GM12878 (cell line): ENCODE data around the gene MKRN2. TPM values are rescaled to one million over a fixed set of nuclear protein-coding genes. Genes with fewer than 3 reads are reported as not detected.

ENCODE experiments used
- ATAC-seq: fragments of 200-7000 bp; cut with Tn5 transposase; 3 replicates; pipeline ENCODE4 v1.9.1; 2020; ENCODE audit warnings: mild to moderate bottlenecking, moderate library complexity
- BruUV-seq: library from RNA; stranded (reverse); fragments of 400-500 nt; replicated peaks from 2 replicates; lab custom pipeline; 2021; lab: Mats Ljungman, UMichigan
- CTCF ChIA-PET: fragments of 300-600 bp; sonication (Branson Sonifier 250); formaldehyde crosslinking; extraction: SDS; loops from one replicate; lab custom pipeline; 2021; ENCODE audit warnings: inconsistent platforms; lab: Yijun Ruan, JAX
- POLR2A ChIA-PET: fragments of 350-600 bp; formaldehyde crosslinking; extraction: SDS; loops from one replicate; lab custom pipeline; 2021; ENCODE audit warnings: inconsistent platforms; lab: Charles Lee
- RAD21 ChIA-PET: fragments of 300-600 bp; sonication (Branson Sonifier 250); formaldehyde crosslinking; loops from one replicate; lab custom pipeline; 2023; ENCODE audit warnings: antibody characterized with exemption; ENCODE audit not compliant: unreplicated experiment; lab: Charles Lee
- SMC1A ChIA-PET: fragments of 300-600 bp; sonication (Branson Sonifier 250); formaldehyde crosslinking; loops from one replicate; lab custom pipeline; 2023; ENCODE audit not compliant: unreplicated experiment, uncharacterized antibody; lab: Charles Lee
- DNase-seq: peaks from one replicate; pipeline ENCODE4 v3.0.0-alpha.2; 2011; ENCODE audit warnings: low read depth, low spot score
- FAIRE-seq: peaks from 3 replicates; lab custom pipeline; 2011; peaks lifted over from hg19 to GRCh38; lab: Jason Lieb, UNC
- H2AFZ ChIP-seq: 2 replicates; pipeline ENCODE4 v1.6.0; 2011; ENCODE audit warnings: low read depth, low read length, control low read depth; ENCODE audit not compliant: control insufficient read depth
- H3K27ac ChIP-seq: 2 replicates; pipeline ENCODE4 v1.5.1; 2011; ENCODE audit warnings: control low read depth; ENCODE audit not compliant: control insufficient read depth, insufficient read depth
- H3K27me3 ChIP-seq, 2 experiments: replicated peaks in 1 of 2; 2 replicates each; pipeline versions ENCODE4 v1.6.0 to v1.6.1; 2011; ENCODE audit warnings: low read length in 1 of 2; ENCODE audit not compliant: control insufficient read depth in 2 of 2, insufficient read depth in 2 of 2
- H3K36me3 ChIP-seq, 2 experiments: 2 replicates each; pipeline ENCODE4 v1.5.1; 2011; ENCODE audit warnings: low read length in 1 of 2; ENCODE audit not compliant: control insufficient read depth in 2 of 2, insufficient read depth in 2 of 2
- H3K4me1 ChIP-seq: 2 replicates; pipeline ENCODE4 v1.6.1; 2011; ENCODE audit warnings: mild to moderate bottlenecking, low read length, moderate library complexity, mixed read lengths; ENCODE audit not compliant: control insufficient read depth, insufficient read depth
- H3K4me2 ChIP-seq: 2 replicates; pipeline ENCODE4 v1.6.0; 2011; ENCODE audit warnings: control low read depth; ENCODE audit not compliant: control insufficient read depth, insufficient read depth
- H3K4me3 ChIP-seq: fragments of 200-600 bp; sonication (generic); 2 replicates; pipeline ENCODE4 v1.5.1; 2016
- H3K79me2 ChIP-seq: 2 replicates; pipeline ENCODE4 v1.6.0; 2011; ENCODE audit warnings: low read length; ENCODE audit not compliant: control insufficient read depth, insufficient read depth
- H3K9ac ChIP-seq: 2 replicates; pipeline ENCODE4 v1.8.0; 2011; ENCODE audit warnings: low read length, control low read depth, mixed read lengths; ENCODE audit not compliant: control insufficient read depth, insufficient read depth
- H3K9me3 ChIP-seq: replicated peaks from 3 replicates; pipeline ENCODE4 v1.5.1; 2011; ENCODE audit warnings: mild to moderate bottlenecking, low read length; ENCODE audit not compliant: control insufficient read depth, insufficient read depth
- H4K20me1 ChIP-seq: 2 replicates; pipeline ENCODE4 v1.6.0; 2011; ENCODE audit not compliant: control insufficient read depth, insufficient read depth
- CBFB ChIP-seq: IDR thresholded peaks from 2 replicates; pipeline ENCODE4 v1.6.1; 2016; ENCODE audit warnings: antibody characterized with exemption, low read depth
- CHD4 ChIP-seq: fragments of 200-600 bp; sonication (generic); IDR thresholded peaks from 2 replicates; pipeline ENCODE4 v1.6.1; 2016; ENCODE audit warnings: mild to moderate bottlenecking
- ETV6 ChIP-seq, 2 experiments: fragments of 450-650 bp in 1 of 2; IDR thresholded peaks in 1 of 2; conservative IDR thresholded peaks in 1 of 2; 2 replicates each; pipeline ENCODE4 v1.6.1; 2014; ENCODE audit warnings: antibody characterized with exemption in 1 of 2, borderline replicate concordance in 1 of 2, low read depth in 1 of 2, mild to moderate bottlenecking in 1 of 2, moderate library complexity in 1 of 2
- IKZF2 ChIP-seq, 2 experiments: fragments of 450-650 bp; IDR thresholded peaks; 2 replicates each; pipeline ENCODE4 v1.6.1; 2017; ENCODE audit warnings: mild to moderate bottlenecking in 2 of 2, moderate library complexity in 2 of 2
- NR2C1 ChIP-seq: fragments of 450-650 bp; IDR thresholded peaks from 2 replicates; pipeline ENCODE4 v1.6.1; 2017; ENCODE audit warnings: antibody characterized with exemption, mild to moderate bottlenecking, moderate library complexity
- PBX3 ChIP-seq: IDR thresholded peaks from 2 replicates; pipeline ENCODE4 v1.6.1; 2011; ENCODE audit warnings: mild to moderate bottlenecking, low read depth, low read length, moderate library complexity; ENCODE audit not compliant: insufficient replicate concordance
- SMC3 ChIP-seq: IDR thresholded peaks from 2 replicates; pipeline ENCODE4 v1.6.1; 2011; ENCODE audit warnings: low read length, improper control_type of control experiment, borderline replicate concordance
- WGBS: methylation state at CpG from one replicate; pipeline ENCODE4 v1.1.6; 2016; ENCODE audit warnings: low lambda C conversion rate; ENCODE audit not compliant: insufficient replicate concordance, insufficient coverage; ENCODE audit errors: missing lambda C conversion rate; 5-methylcytosine and 5-hydroxymethylcytosine counted together
- in situ Hi-C: fragments of 300-500 bp; cut with MboI; formaldehyde crosslinking; loops from 9 replicates; pipeline ENCODE4 v1.14.3; 2018; ENCODE audit warnings: mixed read lengths
- intact Hi-C: fragments of 100-400 bp; cut with micrococcal nuclease; formaldehyde crosslinking; loops from one replicate; pipeline ENCODE4 v1.14.2; 2022; ENCODE audit not compliant: unreplicated experiment
- polyA plus RNA-seq, 11 experiments: library from polyadenylated mRNA; depleted of rRNA in 4 of 11; unstranded in 6 of 11; stranded (reverse) in 5 of 11; fragments of >200 nt; fragmentation: Nextera tagmentation in 4 of 11; fragmentation: Illumina TruSeq in 1 of 11; extraction: Ambion mirVana in 4 of 11; extraction: Trizol in 1 of 11; gene quantifications; 1 replicate in 1 of 11; 2 replicates in 10 of 11; pipeline versions ENCODE4 v1.2.1 to v1.2.3, GENCODE V29; 2011 to 2016; ENCODE audit warnings: inconsistent platforms in 2 of 11, missing spikeins in 2 of 11, low read depth in 1 of 11
- total RNA-seq, 4 experiments: library from RNA; depleted of rRNA in 3 of 4; stranded (reverse); fragments of >200 nt in 3 of 4; fragmentation: Illumina TruSeq in 1 of 4; extraction: Trizol in 1 of 4; gene quantifications; 2 replicates each; pipeline versions ENCODE4 v1.2.1 to v1.2.3, GENCODE V29; 2013 to 2021
- TF ChIP-seq, protein P1 (sequence below): fragments of 450-650 bp; IDR thresholded peaks from 2 replicates; pipeline ENCODE4 v1.6.1; 2017; ENCODE audit warnings: mild to moderate bottlenecking, low read depth, inconsistent platforms; ENCODE audit not compliant: poor library complexity, severe bottlenecking

Gene MKRN2
- total and polyA plus RNA-seq, 10 of the 15 experiments (the other 5 are each of a cell fraction or from before 2014, with no cell fraction given): 15.4 to 40.7 (median 34.4) TPM

GRCh38 chr3:12521010-12521409, 35.9 kb upstream of the MKRN2 start:
- RAD21 ChIA-PET: no interaction called here
- in situ Hi-C loops (no loop called here), intact Hi-C loops (no loop called here)
- no peaks in the 10 kb centered on the region for H3K9me3 ChIP-seq
- ATAC-seq (no peak), DNase-seq (no peak), FAIRE-seq (no peak)
- BruUV-seq: no TSS peak
- no peak overlapping the region for H3K4me2 ChIP-seq
- TF ChIP-seq NR2C1: no peak
- no peak for TF ChIP-seq CBFB
- TF ChIP-seq SMC3: no peak
- no peak for TF ChIP-seq CHD4
- TF ChIP-seq IKZF2 (IDR thresholded peaks at IDR 0.05): no peak
- TF ChIP-seq, protein P1, sequence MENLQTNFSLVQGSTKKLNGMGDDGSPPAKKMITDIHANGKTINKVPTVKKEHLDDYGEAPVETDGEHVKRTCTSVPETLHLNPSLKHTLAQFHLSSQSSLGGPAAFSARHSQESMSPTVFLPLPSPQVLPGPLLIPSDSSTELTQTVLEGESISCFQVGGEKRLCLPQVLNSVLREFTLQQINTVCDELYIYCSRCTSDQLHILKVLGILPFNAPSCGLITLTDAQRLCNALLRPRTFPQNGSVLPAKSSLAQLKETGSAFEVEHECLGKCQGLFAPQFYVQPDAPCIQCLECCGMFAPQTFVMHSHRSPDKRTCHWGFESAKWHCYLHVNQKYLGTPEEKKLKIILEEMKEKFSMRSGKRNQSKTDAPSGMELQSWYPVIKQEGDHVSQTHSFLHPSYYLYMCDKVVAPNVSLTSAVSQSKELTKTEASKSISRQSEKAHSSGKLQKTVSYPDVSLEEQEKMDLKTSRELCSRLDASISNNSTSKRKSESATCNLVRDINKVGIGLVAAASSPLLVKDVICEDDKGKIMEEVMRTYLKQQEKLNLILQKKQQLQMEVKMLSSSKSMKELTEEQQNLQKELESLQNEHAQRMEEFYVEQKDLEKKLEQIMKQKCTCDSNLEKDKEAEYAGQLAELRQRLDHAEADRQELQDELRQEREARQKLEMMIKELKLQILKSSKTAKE: no peak
- TF ChIP-seq PBX3: no peak
- no peak for TF ChIP-seq ETV6 (conservative IDR thresholded peaks at IDR 0.05 in 1 of 2, IDR thresholded peaks at IDR 0.05 in 1 of 2; ENCODE audit: borderline replicate concordance in 1 of 2, low read depth in 1 of 2)
- H3K36me3 ChIP-seq: peaks cover 0 to 2% of the 10 kb centered on the region in 2 experiments; a peak in 2 of 4 replicates
- no peaks in the 10 kb centered on the region for H3K79me2 ChIP-seq
- H3K9ac ChIP-seq: no peak overlapping the region
- SMC1A ChIA-PET: no interaction called here
- no peaks in the 10 kb centered on the region for H3K27me3 ChIP-seq
- no peak overlapping the region for H3K27ac ChIP-seq
- no peaks in the 10 kb centered on the region for H4K20me1 ChIP-seq
- WGBS: 96% methylated on average over 2 of the region's 2 CpGs
- no peaks in the 10 kb centered on the region for H3K4me1 ChIP-seq
- CTCF ChIA-PET: interaction anchor here (1.0 kb wide), 1 partner anchor 58 kb away, joined by 3 read pairs; no protein-coding TSS in a partner anchor
- H2AFZ ChIP-seq: no peak overlapping the region
- H3K4me3 ChIP-seq: no peak overlapping the region
- POLR2A ChIA-PET: no interaction called here
